Measurements from ENCODE around the gene MIAT.

The MIAT gene

GRCh38 chr22:26614322-26614721 is 43.1 kb upstream of the MIAT start:
- TF ChIP-seq CTCF (IDR thresholded peaks at IDR 0.05; ENCODE audit: control insufficient read depth, insufficient read depth, low read depth, low read length, missing control alignments): no peak
- no peak overlapping the region for H3K4me3 ChIP-seq (ENCODE audit: control insufficient read depth, low read depth, low read length)

GRCh38 chr22:26615149-26615548 is 42.2 kb upstream of the MIAT start:
- H3K4me3 ChIP-seq (ENCODE audit: control insufficient read depth, low read depth, low read length): no peak overlapping the region
- no peak for TF ChIP-seq CTCF (IDR thresholded peaks at IDR 0.05; ENCODE audit: control insufficient read depth, insufficient read depth, low read depth, low read length, missing control alignments)
- no peak for DNase-seq (ENCODE audit: low read depth)

More at GRCh38 chr22:26614322-26614721, 43.1 kb upstream of the MIAT start:
- DNase-seq (ENCODE audit: low read depth): no peak

GRCh38 chr22:26615830-26616435 is 41.5 kb upstream of the MIAT start:
- no peak overlapping the region for H3K4me3 ChIP-seq (ENCODE audit: control insufficient read depth, low read depth, low read length)
- no peak for TF ChIP-seq CTCF (IDR thresholded peaks at IDR 0.05; ENCODE audit: control insufficient read depth, insufficient read depth, low read depth, low read length, missing control alignments)
- no peak for DNase-seq (ENCODE audit: low read depth)

- no peak overlapping the region for H3K4me3 ChIP-seq (ENCODE audit: control insufficient read depth, low read depth, low read length)
- no peak for TF ChIP-seq CTCF (IDR thresholded peaks at IDR 0.05; ENCODE audit: control insufficient read depth, insufficient read depth, low read depth, low read length, missing control alignments)
- DNase-seq (ENCODE audit: low read depth): no peak
These were observed 40.7 kb upstream of the MIAT start for GRCh38 chr22:26616650-26617049.

- no peak for TF ChIP-seq CTCF (IDR thresholded peaks at IDR 0.05; ENCODE audit: control insufficient read depth, insufficient read depth, low read depth, low read length, missing control alignments)
- no peak for DNase-seq (ENCODE audit: low read depth)
These were observed 39.9 kb upstream of the MIAT start, which contains the start of gene CRYBB1 for GRCh38 chr22:26617271-26618199. Gene CRYBB1, minus strand, starts transcription at chr22:26618027. Its CDS starts 1,708 bp downstream, at chr22:26616319.

GRCh38 chr22:26618455-26618854 is 38.9 kb upstream of the MIAT start:
- no peak overlapping the region for H3K4me3 ChIP-seq (ENCODE audit: control insufficient read depth, low read depth, low read length)
- no peak for DNase-seq (ENCODE audit: low read depth)
- TF ChIP-seq CTCF (IDR thresholded peaks at IDR 0.05; ENCODE audit: control insufficient read depth, insufficient read depth, low read depth, low read length, missing control alignments): no peak

More at GRCh38 chr22:26617271-26618199, 39.9 kb upstream of the MIAT start, which contains the start of gene CRYBB1:
- no peak within 1 kb of the TSS for H3K4me3 ChIP-seq (ENCODE audit: control insufficient read depth, low read depth, low read length)
